ENCODE results near the gene SVIL.

SVIL gene

DNA sequence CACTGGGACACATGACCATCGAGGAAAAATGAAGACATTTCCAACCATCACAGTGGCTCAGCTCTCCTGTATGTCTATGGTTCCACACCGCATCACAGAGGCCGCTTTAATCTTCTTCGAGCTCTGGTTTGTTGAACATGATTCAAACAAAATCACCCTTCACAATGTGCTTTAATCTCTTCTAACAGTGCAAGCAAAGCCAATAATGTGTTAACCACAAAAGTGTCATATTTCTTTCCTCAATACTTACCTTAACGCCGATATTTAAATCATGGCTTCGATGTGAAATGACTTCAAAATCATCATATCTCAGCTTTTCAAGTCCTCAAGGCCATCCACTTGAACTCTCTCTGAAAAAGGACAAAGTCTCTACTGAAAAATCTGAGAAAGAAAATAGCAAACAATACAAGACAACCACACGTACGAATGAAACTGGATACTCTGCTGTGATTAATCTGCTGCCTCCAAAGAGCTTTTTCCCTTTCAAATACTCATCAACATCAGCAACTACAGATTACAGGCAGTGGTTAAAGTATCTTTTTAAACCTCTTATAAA, 23.0 kb upstream of the SVIL start:
- H3K9ac ChIP-seq (ENCODE audit: low read length), result no peak overlapping the region
- no peaks in the 10 kb centered on the region for H3F3A ChIP-seq (ENCODE audit: insufficient read depth, low read length)
- no peaks in the 10 kb centered on the region for H3K9me3 ChIP-seq (ENCODE audit: low read length)
- no peaks in the 10 kb centered on the region for H4K20me1 ChIP-seq (ENCODE audit: insufficient read depth, low read length)
- TF ChIP-seq EZH2 (IDR thresholded peaks at IDR 0.05; ENCODE audit: borderline replicate concordance, low read length), result no peak
- TF ChIP-seq, protein P1, sequence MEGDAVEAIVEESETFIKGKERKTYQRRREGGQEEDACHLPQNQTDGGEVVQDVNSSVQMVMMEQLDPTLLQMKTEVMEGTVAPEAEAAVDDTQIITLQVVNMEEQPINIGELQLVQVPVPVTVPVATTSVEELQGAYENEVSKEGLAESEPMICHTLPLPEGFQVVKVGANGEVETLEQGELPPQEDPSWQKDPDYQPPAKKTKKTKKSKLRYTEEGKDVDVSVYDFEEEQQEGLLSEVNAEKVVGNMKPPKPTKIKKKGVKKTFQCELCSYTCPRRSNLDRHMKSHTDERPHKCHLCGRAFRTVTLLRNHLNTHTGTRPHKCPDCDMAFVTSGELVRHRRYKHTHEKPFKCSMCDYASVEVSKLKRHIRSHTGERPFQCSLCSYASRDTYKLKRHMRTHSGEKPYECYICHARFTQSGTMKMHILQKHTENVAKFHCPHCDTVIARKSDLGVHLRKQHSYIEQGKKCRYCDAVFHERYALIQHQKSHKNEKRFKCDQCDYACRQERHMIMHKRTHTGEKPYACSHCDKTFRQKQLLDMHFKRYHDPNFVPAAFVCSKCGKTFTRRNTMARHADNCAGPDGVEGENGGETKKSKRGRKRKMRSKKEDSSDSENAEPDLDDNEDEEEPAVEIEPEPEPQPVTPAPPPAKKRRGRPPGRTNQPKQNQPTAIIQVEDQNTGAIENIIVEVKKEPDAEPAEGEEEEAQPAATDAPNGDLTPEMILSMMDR (IDR thresholded peaks at IDR 0.05; ENCODE audit: low read length), result no peak
- H3K27me3 ChIP-seq (ENCODE audit: insufficient read depth, low read length), result no peaks in the 10 kb centered on the region
- no peak overlapping the region for H3K4me2 ChIP-seq (ENCODE audit: low read length)
- no peak overlapping the region for H3K27ac ChIP-seq (ENCODE audit: low read depth, low read length, poor library complexity, severe bottlenecking)
- H3K79me2 ChIP-seq (ENCODE audit: insufficient read depth, low read length), result no peaks in the 10 kb centered on the region
- no peak overlapping the region for H3K4me3 ChIP-seq (ENCODE audit: low read depth, low read length, poor library complexity, severe bottlenecking)
- no peaks in the 10 kb centered on the region for H3K4me1 ChIP-seq (ENCODE audit: insufficient read depth, low read length, severe bottlenecking)
- H3K9me2 ChIP-seq (ENCODE audit: low read depth, low read length), result no peaks in the 10 kb centered on the region
- no peaks in the 10 kb centered on the region for H3K36me3 ChIP-seq (ENCODE audit: insufficient read depth, low read length)
- no peak overlapping the region for H2AFZ ChIP-seq (ENCODE audit: low read length)

DNA sequence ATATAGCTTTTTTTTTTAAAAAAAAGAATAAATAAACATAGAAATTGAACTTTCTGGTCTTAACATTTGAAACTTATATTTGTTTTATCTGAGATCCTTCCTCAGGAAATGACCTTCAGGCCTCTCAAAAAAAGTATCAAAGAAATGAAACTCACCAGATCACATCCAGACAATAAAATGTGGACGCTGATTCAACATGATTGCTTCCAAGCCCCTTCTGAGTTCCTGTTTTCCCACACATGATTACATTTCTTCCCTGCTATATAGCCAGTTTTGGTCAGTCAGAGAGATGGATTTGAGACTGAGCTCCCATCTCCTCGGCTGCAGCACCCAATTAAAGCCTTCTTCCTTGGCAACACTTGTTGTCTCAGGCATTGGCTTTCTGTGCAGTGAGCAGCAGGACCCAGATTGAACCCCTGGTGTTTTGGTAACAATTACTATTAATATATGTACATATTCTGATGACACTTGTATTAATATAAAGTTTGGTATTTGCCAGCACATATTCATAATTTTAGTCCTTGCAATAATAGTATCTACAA, 21.8 kb upstream of the SVIL start:
- no peaks in the 10 kb centered on the region for H3K27me3 ChIP-seq (ENCODE audit: insufficient read depth, low read length)
- no peak overlapping the region for H3K4me2 ChIP-seq (ENCODE audit: low read length)
- H3F3A ChIP-seq (ENCODE audit: insufficient read depth, low read length), result no peaks in the 10 kb centered on the region
- H3K9ac ChIP-seq (ENCODE audit: low read length), result no peak overlapping the region
- no peak overlapping the region for H3K4me3 ChIP-seq (ENCODE audit: low read depth, low read length, poor library complexity, severe bottlenecking)
- H3K9me3 ChIP-seq (ENCODE audit: low read length), result no peaks in the 10 kb centered on the region
- H4K20me1 ChIP-seq (ENCODE audit: insufficient read depth, low read length), result no peaks in the 10 kb centered on the region
- H2AFZ ChIP-seq (ENCODE audit: low read length), result no peak overlapping the region
- no peak for TF ChIP-seq EZH2 (IDR thresholded peaks at IDR 0.05; ENCODE audit: borderline replicate concordance, low read length)
- TF ChIP-seq, protein P1 (IDR thresholded peaks at IDR 0.05; ENCODE audit: low read length), result no peak
- H3K4me1 ChIP-seq (ENCODE audit: insufficient read depth, low read length, severe bottlenecking), result no peaks in the 10 kb centered on the region
- H3K9me2 ChIP-seq (ENCODE audit: low read depth, low read length), result no peaks in the 10 kb centered on the region
- H3K27ac ChIP-seq (ENCODE audit: low read depth, low read length, poor library complexity, severe bottlenecking), result no peak overlapping the region
- H3K79me2 ChIP-seq (ENCODE audit: insufficient read depth, low read length), result no peaks in the 10 kb centered on the region
- no peaks in the 10 kb centered on the region for H3K36me3 ChIP-seq (ENCODE audit: insufficient read depth, low read length)

DNA sequence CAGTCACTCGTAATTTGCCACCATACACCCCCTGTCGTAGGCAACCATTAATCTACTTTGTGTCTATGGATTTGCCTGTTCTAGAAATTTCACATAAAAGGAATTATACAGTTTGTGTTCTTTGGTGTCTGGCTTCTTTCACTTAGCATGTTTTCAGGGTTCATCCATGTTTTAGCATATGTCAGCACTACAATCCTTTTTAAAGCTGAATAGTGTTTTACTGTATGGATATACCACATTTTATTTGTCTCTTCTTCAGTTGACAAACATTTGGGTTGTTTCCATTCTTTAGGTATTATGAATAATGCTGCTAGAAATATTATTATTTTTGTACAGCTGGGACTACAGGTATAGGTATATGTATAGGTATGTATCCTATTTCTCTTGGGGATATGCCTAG, 17.4 kb upstream of the SVIL start:
- Histone ChIP-seq H3K27ac (ENCODE audit: low read depth, low read length, poor library complexity, severe bottlenecking) (no peak overlapping the region), H3K4me3 (ENCODE audit: low read depth, low read length, poor library complexity, severe bottlenecking) (no peak overlapping the region), H2AFZ (ENCODE audit: low read length) (no peak overlapping the region), H3K4me2 (ENCODE audit: low read length) (no peak overlapping the region), H3K27me3 (ENCODE audit: insufficient read depth, low read length) (no peaks in the 10 kb centered on the region), H3K4me1 (ENCODE audit: insufficient read depth, low read length, severe bottlenecking) (no peaks in the 10 kb centered on the region), H3F3A (ENCODE audit: insufficient read depth, low read length) (no peaks in the 10 kb centered on the region), H4K20me1 (ENCODE audit: insufficient read depth, low read length) (no peaks in the 10 kb centered on the region), H3K9me3 (ENCODE audit: low read length) (no peaks in the 10 kb centered on the region), H3K9ac (ENCODE audit: low read length) (no peak overlapping the region), H3K9me2 (ENCODE audit: low read depth, low read length) (no peaks in the 10 kb centered on the region), H3K36me3 (ENCODE audit: insufficient read depth, low read length) (no peaks in the 10 kb centered on the region), H3K79me2 (ENCODE audit: insufficient read depth, low read length) (no peaks in the 10 kb centered on the region)
- TF ChIP-seq, protein P1 (IDR thresholded peaks at IDR 0.05; ENCODE audit: low read length), result no peak
- no peak for TF ChIP-seq EZH2 (IDR thresholded peaks at IDR 0.05; ENCODE audit: borderline replicate concordance, low read length)

Measured in OCI-LY1 (cell line).